Stimulated activated naive CD4-positive, alpha-beta T cell treated with Interleukin-2 at 50 U/mL for 16 hours (primary cell): ENCODE results near the gene ENO1.
"Not testable (repeated sequence)": the region's sequence is repeated elsewhere in the genome, so short reads cannot be mapped to it uniquely, and the experiment has no call there.

Experiments
- DNase-seq: peaks from one replicate; lab custom pipeline; 2025; lab: John Stamatoyannopoulos, UW

ENO1 gene

DNA sequence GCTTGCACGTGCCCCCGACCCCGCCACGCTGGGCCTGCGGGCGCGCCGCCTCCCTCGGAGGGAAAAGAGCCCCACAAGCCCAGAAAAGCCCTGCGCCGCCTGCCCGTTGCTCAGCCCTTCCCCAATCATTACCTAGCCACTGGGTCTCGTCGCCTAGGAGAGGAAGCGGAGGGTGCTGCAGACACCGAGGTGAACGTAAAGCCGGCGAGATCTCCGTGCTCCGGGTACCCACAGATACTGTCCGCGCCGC, at the start of gene ENO1:
TSS of gene ENO1 (minus strand) at position 239 of the 250 bp plus-strand sequence. CDS start 3,778 bp downstream, outside the sequence.
- DNase-seq, result no peak

- DNase-seq, result no peak
Measured at GRCh38 chr1:8926707-8927694, 48.5 kb upstream of the ENO1 start.

DNA sequence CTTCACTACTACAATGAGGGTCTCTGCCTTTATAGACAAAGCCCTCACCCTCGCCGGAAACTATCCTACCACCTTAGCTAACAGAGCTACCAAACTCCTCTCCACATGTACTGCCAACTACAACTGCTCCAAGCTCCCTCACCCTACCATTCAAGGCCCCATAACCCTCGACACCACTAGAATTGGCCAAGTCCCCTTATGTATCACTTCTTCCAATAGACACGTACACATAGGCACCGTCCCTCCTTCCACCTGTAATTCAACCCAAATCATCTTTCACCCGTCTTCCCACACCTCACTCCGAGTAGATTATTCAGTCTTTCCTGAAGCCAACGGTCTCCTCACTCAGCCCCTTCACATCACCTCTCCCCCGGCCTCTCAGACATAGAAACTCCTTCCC, 47.5 kb upstream of the ENO1 start:
- DNase-seq, result no peak

- no peak for DNase-seq
Measured at GRCh38 chr1:8925406-8925805, 46.9 kb upstream of the ENO1 start.

GRCh38 chr1:8922962-8923361, 44.5 kb upstream of the ENO1 start:
- no peak for DNase-seq

- DNase-seq, result not testable (repeated sequence)
Measured at GRCh38 chr1:8917536-8917935, 39.0 kb upstream of the ENO1 start.

- DNase-seq, result no peak
Measured at GRCh38 chr1:8915446-8915845, 37.0 kb upstream of the ENO1 start.

DNA sequence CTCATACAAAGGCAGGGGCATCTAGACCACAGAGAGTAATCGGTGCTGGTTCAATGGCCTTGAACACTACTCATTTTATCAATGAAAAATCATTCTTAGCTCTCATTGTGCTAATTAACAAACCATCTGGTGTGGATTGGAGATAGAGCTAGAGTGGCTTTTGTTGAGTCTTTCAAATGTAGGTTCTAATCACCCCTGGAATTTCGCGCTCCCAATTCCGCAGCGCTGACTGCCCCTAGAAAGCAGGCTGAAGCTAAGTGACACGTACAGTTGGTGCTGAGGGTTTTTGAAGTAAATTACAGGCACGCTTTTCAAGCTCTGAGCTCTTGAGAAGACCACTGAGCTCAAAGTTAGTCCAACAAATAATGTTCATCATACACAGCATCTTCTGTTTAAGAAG, 36.0 kb upstream of the ENO1 start:
- DNase-seq, result no peak

DNA sequence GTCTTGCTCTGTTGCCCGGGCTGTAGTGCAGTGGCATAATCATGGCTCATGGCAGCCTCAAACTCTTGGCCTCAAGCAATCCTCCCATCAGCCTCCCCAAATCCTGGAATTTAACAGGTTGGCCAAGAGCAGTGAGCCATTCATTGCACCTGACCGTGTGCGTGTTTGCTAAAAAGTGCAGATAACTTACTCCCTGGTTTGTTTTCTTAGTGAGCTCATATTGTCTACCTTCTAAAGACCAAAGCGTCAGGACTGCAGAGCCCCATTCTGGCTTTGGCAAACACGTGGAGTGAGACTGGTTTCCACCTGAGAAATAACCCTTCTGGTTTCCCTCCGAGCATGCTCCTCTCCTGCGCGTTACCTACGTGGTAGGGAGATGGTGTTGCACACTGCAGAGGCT, 35.0 kb upstream of the ENO1 start:
- DNase-seq, result no peak

DNA sequence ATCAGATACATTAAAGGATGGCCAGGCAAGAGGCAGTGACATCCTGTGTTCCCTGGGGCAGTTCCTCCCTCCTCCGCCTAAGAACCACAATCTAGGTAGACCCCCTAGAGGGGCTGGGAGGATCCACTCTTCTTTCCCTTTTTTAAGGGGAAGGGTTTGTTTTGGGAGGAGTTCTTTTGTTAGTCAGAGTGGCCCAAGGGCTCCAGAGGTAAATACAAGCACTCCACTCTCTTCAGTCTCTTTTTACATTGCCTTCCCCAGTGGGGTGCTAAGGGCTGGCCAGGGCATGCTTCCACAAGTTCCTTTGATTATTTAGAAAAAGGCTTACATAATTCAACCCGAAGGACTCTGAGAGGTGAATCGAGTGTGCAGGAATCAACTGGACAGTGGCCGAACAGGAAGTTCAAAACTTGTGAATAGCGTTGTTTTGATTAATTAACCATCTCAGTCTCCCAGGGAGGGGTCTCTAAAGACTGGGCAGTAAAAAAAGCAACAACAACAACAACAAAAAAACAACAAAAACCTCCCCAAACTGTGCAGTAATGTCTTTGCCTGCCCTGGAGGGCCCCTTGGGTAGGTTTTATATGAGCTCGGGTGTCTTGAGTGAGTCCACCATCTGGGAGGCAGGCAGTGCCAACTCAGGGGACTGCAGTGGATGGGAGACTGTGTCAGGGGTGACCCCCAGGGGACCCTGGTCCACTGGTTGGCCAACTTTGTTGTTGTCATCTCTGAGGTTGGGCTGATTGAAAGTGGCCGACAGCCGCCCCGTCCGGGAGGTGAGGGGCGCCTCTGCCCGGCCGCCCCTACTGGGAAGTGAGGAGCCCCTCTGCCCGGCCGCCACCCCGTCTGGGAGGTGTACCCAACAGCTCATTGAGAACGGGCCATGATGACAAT, 33.2 kb upstream of the ENO1 start:
- DNase-seq, result no peak

DNA sequence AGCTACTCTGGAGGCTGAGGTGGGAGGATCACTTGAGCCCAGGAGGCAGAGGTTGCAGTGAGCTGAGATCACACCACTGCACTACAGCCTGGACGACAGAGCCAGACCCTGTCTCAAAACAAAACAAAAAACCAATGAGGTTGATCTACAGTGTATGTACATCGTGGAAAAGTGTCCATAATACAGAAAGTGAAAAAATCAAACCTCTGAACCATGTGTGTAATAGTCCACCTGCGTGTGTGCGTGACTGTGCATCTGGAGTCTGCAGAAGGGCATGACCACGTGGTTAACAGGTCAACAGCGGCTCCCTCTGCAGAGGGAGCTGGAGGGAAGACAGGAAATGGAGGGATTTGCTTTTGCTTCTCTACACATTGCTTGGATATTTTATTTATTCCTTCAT, 32.4 kb upstream of the ENO1 start:
- DNase-seq, result no peak

DNA sequence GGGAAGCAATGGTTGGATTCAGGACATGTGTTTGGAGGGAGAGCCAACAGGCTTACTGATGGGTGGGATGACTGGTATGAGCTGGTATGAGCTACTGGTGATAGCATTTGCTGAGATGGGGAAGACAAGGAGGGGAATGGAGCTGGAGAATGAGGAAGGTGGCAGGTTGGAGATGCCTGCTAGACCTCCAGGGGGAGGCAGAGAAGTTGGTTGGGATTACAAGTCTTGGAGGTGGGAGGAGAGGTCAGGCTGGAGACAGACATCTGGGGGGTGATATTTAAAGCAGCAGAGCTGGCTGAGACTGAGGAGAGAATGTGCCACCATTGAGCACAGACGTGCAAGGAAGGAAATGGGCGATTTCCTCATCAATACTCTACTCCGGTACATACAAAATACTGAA, 31.8 kb upstream of the ENO1 start:
- no peak for DNase-seq

DNA sequence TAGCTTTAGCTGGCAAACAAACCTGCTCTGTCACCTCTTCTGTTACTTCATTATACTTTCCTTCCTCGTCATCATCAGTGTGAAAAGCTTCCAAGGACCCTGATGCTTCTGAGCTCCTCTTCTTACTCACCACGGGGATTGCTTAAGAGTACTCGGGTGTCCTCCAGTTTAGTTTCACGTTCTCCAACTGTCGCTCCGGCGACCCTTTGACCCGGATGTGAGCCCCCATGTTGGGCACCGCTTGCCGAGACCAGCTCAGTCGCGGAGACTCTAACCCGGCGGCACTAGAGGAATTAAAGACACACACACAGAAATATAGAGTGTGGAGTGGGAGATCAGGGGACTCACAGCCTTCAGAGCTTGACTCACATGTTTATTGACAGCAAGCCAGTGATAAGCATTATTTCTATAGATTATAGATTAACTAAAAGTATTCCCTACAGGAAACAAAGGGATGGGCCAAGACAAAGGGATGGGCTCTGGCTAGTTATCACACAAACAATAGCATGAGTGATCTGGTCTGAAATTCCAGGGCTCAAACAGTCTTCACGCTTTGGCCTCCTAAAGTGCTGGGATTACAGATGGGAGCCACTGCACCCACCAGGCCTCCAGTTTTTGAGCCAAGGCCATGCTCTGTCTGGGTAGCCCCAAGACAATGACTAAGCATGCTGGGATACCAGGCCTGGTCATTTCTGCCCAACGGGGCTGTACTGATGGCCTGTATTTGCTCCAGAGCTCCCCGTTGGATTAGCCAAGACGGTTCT, 30.1 kb upstream of the ENO1 start:
- DNase-seq, result no peak

DNA sequence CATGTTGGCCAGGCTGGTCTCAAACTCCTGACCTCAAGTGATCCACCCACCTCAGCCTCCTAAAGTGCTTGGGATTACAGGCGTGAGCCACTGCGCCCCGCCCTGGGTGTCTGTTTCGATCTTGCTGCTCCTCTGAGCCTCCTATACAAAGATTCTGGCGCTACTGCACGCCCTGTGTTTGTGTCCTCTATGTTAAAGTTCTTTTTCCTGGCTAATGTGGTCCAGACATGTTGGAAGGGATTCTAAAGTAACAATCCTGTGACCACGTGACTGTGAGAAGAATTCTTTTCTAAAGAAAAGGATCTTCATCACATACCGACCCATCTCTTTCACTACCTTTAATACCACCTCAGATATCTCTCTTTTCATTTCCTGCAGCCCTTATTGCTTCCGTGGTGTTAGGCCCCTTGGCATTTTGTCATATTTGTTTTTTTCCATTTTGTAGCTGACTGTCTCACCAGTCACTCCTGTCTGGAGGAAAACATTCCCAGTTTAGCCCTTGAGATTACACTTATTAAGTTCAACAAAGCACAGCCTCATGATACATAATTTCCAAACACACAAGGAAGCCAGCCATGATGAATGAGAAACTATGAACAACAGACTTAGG, 27.2 kb upstream of the ENO1 start:
- DNase-seq, result no peak

GRCh38 chr1:8903908-8904650, 25.6 kb upstream of the ENO1 start:
- no peak for DNase-seq

GRCh38 chr1:8903410-8903809, 24.9 kb upstream of the ENO1 start:
- no peak for DNase-seq

DNA sequence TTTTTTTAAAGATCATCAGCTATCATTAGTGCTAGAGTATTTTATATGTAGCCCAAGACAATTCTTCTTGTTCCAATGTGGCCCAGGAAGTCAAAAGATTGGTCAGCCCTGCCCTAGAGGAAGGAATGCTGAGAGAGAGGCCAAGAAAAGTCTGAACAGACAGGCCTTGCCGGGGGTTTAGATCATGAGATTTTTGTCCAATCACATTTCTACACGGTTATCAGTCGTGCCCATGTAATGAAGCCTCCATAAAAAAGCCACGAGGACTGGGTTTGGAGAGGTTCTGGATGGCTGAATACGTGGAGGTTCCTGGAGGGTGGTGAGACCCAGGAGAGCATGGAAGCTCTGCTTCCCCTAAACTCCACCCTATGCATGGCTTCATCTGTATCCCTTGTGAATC, 24.3 kb upstream of the ENO1 start:
- no peak for DNase-seq

- not testable (repeated sequence) for DNase-seq
Measured at GRCh38 chr1:8900684-8901083, 22.2 kb upstream of the ENO1 start.

DNA sequence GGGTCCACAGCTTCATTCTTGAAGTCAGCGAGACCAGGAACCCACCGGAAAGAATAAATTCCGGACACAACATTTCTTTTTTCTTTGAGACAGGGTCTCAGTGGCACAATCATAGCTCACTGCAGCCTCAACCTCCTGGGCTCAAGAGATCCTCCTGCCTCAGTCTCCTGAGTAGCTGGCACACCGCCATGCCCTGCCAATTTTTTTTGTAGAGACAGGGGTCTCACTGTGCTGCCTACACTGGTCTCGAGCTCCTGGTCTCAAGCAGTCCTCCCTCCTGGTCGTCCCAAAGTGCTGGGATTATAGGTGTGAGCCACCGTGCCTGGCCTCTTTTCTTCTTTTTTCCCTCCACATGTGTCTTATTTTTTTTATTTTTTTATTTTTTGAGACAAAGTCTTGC, 20.6 kb upstream of the ENO1 start:
- no peak for DNase-seq

GRCh38 chr1:8898418-8898817, 19.9 kb upstream of the ENO1 start:
- not testable (repeated sequence) for DNase-seq

GRCh38 chr1:8897505-8897904, 19.0 kb upstream of the ENO1 start:
- DNase-seq, result not testable (repeated sequence)
